GOT3 (cell line): ENCODE measurements around the gene GNAL.

Source experiments
- DNase-seq: peaks from one replicate; lab custom pipeline; 2025; ENCODE audit warnings: mixed read lengths; lab: John Stamatoyannopoulos, UW

The GNAL gene

GRCh38 chr18:11808001-11808855 is 119.2 kb downstream of the GNAL start:
- DNase-seq = no peak

- no peak for DNase-seq
Measured at GRCh38 chr18:11809895-11810294, 120.8 kb downstream of the GNAL start.

- DNase-seq = no peak
Measured at GRCh38 chr18:11810379-11810778, 121.3 kb downstream of the GNAL start.

- DNase-seq = no peak
Measured at GRCh38 chr18:11811009-11811408, 121.9 kb downstream of the GNAL start.

- DNase-seq = no peak
Measured at GRCh38 chr18:11817229-11817628, 128.2 kb downstream of the GNAL start.

DNA sequence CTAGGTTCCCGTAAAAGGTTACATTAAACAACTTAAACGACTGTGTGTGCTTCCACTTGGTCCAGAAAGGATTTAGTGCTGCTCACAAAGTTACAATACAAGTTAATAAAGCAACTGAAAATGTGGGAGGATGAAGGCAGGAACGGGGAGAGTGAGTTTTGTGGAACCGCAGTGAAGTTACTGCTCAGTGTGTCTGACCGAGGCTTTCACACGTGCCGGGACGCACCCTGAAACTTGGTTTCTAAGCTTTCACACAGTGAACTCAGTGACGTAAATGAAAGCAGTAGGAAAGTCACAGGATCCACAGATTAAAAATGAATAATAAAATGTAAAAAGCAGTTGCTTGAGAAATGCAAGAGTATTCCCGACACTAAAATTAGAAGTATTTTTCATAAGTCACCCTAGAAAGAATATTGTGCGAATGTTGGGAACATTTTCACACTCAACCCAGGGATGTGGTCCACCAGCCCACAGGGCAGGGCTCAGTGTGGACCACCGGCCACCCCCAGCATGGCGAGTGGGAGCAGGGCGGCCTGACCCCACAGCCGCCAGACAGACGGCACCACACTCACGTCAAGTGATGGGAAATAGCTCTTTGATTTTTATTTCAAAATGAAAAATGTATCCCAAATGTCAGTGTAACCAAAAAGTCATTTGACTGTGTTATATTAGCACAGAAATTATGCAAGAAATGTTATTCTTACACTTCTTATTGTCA is 129.6 kb downstream of the GNAL start:
- DNase-seq = no peak

GRCh38 chr18:11819938-11820337 is 130.9 kb downstream of the GNAL start:
- DNase-seq = no peak

- no peak for DNase-seq
Measured at GRCh38 chr18:11820697-11821096, 131.6 kb downstream of the GNAL start.

DNA sequence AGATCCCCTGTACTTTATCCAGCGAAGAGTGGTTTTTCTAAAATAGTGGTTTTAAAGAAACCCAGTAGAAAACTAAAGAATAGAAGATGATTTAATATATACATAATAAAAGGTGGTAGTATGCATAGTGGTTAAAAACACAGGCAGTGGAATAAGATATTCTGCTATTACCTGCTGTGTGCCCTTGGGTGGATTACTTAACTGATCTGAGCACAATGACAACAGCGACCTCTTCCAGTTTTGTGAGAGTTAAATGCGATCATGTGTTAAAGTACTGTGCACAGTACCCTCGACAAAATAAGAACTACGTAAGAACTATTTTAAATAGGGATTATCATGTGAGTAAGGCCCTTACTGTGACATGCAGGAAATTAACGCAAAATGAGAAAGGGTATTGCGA is 132.1 kb downstream of the GNAL start:
- DNase-seq = no peak

DNA sequence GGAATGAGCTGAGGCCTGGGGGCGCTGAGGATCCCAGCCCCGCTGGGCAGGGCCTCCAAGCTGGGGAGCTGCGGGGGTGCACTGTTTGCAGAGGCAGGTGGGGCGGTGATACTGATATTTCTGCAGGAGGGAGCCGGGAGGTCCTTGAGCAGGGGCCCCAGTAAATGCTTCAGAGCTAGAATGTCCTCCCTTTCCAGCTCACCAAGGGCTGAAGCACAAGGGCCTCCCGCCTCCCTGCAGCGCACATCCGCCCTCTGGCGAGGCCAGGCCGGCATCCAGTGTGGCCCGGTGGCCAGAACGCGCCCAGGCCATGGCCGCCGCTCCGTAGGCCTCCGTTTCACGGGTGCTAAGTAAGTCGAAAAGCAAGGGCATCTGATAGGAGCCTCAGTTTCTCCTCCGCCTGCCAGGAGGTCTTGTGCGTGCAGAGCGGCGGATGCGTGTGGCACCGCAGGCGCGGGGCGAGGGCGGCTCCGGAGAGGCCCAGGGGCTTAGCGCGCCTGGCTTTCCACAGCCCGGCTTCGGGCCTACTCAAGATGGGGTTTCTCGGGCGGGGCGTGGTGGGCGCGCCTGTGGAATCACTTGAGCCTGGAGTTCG is 132.7 kb downstream of the GNAL start:
- no peak for DNase-seq

- DNase-seq = no peak
Measured at GRCh38 chr18:11823545-11823944, 134.5 kb downstream of the GNAL start.

- DNase-seq = no peak
Measured at GRCh38 chr18:11826836-11827235, 137.8 kb downstream of the GNAL start.

GRCh38 chr18:11828786-11829432 is 139.8 kb downstream of the GNAL start:
- DNase-seq = no peak

- no peak for DNase-seq
Measured at GRCh38 chr18:11830585-11830984, 141.5 kb downstream of the GNAL start.

DNA sequence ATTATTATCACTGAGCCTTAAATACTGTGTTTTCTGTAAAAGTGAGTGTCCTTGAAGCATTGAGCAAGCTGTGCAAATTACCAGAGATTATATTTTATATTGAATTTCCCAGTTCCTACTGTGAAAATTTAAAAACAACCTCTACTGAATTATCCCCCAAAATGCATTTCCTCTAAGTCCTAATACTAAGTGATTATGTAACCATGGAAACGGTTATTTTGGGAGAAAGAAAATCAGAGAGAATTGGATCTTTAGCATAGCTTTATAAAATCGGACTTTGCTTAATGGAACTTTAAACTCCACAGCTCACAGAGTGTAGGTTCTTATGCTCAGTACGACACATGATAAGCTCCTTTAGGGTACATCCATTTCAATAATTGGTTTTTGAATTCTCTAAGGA is 142.9 kb downstream of the GNAL start:
- DNase-seq = no peak

GRCh38 chr18:11834772-11835171 is 145.7 kb downstream of the GNAL start:
- DNase-seq = no peak

- no peak for DNase-seq
Measured at GRCh38 chr18:11839556-11839955, 150.5 kb downstream of the GNAL start.

- DNase-seq = no peak
Measured at GRCh38 chr18:11840493-11840892, 151.4 kb downstream of the GNAL start.

DNA sequence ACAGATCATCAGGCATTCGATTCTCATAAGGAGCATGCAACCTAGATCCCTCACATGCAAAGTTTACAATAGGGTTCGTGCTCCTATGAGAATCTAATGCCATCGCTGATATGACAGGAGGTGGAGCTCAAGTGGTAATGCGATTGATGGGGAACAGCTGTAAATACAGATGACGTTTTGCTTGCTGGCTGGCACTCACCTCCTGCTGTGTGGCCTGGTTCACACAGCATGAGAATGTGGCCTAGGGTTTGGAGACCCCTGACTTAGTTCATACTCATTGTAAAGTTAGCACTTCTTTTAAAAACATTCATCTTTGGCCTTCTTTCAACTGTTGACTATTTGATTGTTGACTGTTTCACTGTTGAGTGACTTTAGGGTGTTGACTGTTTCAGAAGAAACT is 153.5 kb downstream of the GNAL start:
- no peak for DNase-seq

DNA sequence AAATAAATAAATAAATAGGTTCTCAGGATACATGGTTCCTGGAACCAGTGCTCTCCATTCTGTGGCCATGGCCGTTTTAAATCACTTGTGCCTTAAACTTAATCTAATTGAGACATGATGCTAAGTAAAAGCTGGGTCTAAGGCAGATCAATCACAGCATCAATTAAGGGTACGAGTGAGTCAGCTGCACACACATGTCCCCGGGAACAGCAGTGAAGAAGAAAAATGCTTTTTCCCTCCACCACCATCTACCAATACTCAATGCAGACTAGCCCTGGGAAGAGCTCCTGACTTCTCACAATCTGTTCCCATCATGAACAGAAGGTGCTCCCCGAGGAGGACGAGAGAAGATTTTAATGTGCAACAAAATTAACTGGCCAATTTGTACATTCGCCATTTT is 155.4 kb downstream of the GNAL start:
- no peak for DNase-seq

- no peak for DNase-seq
Measured at GRCh38 chr18:11845654-11846053, 156.6 kb downstream of the GNAL start.

- no peak for DNase-seq
Measured at GRCh38 chr18:11847811-11848210, 158.7 kb downstream of the GNAL start.

DNA sequence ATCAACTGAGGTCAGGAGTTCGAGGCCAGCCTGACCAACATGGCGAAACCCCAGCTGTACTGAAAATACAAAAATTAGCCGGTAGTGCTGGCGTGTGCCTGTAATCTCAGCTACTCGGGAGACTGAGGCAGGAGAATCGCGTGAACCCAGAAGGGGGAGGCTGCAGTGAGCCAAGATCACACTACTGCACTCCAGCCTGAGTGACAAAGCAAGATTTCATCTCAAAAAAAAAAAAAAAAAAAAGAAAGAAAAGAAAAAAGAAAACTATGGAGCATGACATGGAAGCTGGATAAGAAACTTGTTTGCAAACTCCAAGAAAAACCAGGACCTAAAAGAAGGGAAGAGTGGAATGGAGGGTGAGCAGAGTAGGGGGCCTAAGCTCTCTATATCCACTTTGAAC is 160.2 kb downstream of the GNAL start:
- no peak for DNase-seq
